Panc1 (cell line): ENCODE data around the gene STK17B. TPM values are rescaled to one million over a fixed set of nuclear protein-coding genes. Genes with fewer than 3 reads are reported as not detected.

Source experiments
- ATAC-seq: fragments of 200-7000 bp; cut with Tn5 transposase; 2 replicates; pipeline ENCODE4 v1.9.1; 2020; ENCODE audit warnings: mild to moderate bottlenecking, moderate library complexity
- BruUV-seq: library from RNA; stranded (reverse); fragments of 400-500 nt; replicated peaks from 2 replicates; lab custom pipeline; 2021; lab: Mats Ljungman, UMichigan
- CTCF ChIA-PET: fragments of 300-600 bp; sonication (Branson Sonifier 250); formaldehyde crosslinking; loops from one replicate; lab custom pipeline; 2022; ENCODE audit warnings: antibody characterized with exemption; lab: Charles Lee
- POLR2A ChIA-PET: fragments of 300-600 bp; sonication (Branson Sonifier 250); formaldehyde crosslinking; loops from one replicate; lab custom pipeline; 2022; ENCODE audit warnings: antibody characterized with exemption; lab: Charles Lee
- DNase-seq: peaks from one replicate; pipeline ENCODE4 v3.0.0-alpha.2; 2010; ENCODE audit warnings: low read depth, low spot score
- H3K27ac ChIP-seq: 2 replicates; pipeline ENCODE4 v1.5.1; 2011; ENCODE audit warnings: mild to moderate bottlenecking, low read length, inconsistent platforms
- H3K27me3 ChIP-seq: fragments of 200-500 bp; sonication (Bioruptor generic); 2 replicates; pipeline ENCODE4 v1.6.0; 2014; ENCODE audit warnings: low read length, inconsistent platforms; ENCODE audit not compliant: control insufficient read depth, insufficient read depth
- H3K36me3 ChIP-seq: fragments of 200-500 bp; sonication (Bioruptor generic); 2 replicates; pipeline ENCODE4 v1.5.1; 2014; ENCODE audit warnings: inconsistent platforms, mild to moderate bottlenecking, low read length, moderate library complexity; ENCODE audit not compliant: control insufficient read depth, insufficient read depth
- H3K4me1 ChIP-seq: 2 replicates; pipeline ENCODE4 v1.5.1; 2011; ENCODE audit warnings: inconsistent platforms, mild to moderate bottlenecking, low read length, moderate library complexity; ENCODE audit not compliant: control insufficient read depth, insufficient read depth
- H3K4me3 ChIP-seq, 2 experiments: 2 replicates each; pipeline ENCODE4 v1.5.1; 2011 to 2012; ENCODE audit warnings: low read depth in 2 of 2, low read length in 2 of 2, mild to moderate bottlenecking in 2 of 2, inconsistent platforms in 1 of 2, moderate library complexity in 1 of 2
- H3K9me3 ChIP-seq: fragments of 200-500 bp; sonication (Bioruptor generic); 2 replicates; pipeline ENCODE4 v1.5.1; 2014; ENCODE audit warnings: low read depth, mild to moderate bottlenecking, inconsistent platforms, low read length, moderate library complexity; ENCODE audit not compliant: control insufficient read depth, insufficient read depth
- CTCF ChIP-seq: fragments of 450-650 bp; IDR thresholded peaks from 2 replicates; pipeline ENCODE4 v1.5.1; 2017; ENCODE audit warnings: mild to moderate bottlenecking
- POLR2AphosphoS5 ChIP-seq: IDR thresholded peaks from 2 replicates; pipeline ENCODE4 v1.6.1; 2012; ENCODE audit warnings: mild to moderate bottlenecking, low read depth, low read length, moderate library complexity
- SIN3A ChIP-seq: IDR thresholded peaks from 2 replicates; pipeline ENCODE4 v1.6.1; 2012; ENCODE audit warnings: low read depth, mild to moderate bottlenecking, low read length, moderate library complexity, borderline replicate concordance; ENCODE audit not compliant: insufficient read depth
- TCF7L2 ChIP-seq: IDR thresholded peaks from 2 replicates; pipeline ENCODE4 v1.6.1; 2011; ENCODE audit warnings: mild to moderate bottlenecking, low read depth, low read length, inconsistent platforms
- in situ Hi-C: cut with HindIII; loops from 2 replicates; pipeline ENCODE4 v1.10.0; 2016; ENCODE audit warnings: low sequenced_read_pairs, low pct_unique_long_range_greater_than_20kb
- intact Hi-C: fragments of 100-400 bp; cut with micrococcal nuclease; formaldehyde crosslinking; loops from one replicate; pipeline ENCODE4 v1.10.0; 2022; ENCODE audit not compliant: unreplicated experiment
- total RNA-seq: library from RNA; stranded (reverse); gene quantifications from one replicate; pipeline ENCODE4 v1.2.1, GENCODE V29; 2021; ENCODE audit not compliant: unreplicated experiment
- TF ChIP-seq, protein P1 (sequence below), 2 experiments: IDR thresholded peaks; 2 replicates each; pipeline ENCODE4 v1.6.1; 2011 to 2012; ENCODE audit warnings: low read depth in 2 of 2, control low read depth in 1 of 2, low read length in 1 of 2, mild to moderate bottlenecking in 1 of 2, moderate library complexity in 1 of 2; ENCODE audit not compliant: insufficient read depth in 1 of 2

STK17B gene
- total RNA-seq, 1 experiment from 2014 or later, result 19.3 TPM

DNA sequence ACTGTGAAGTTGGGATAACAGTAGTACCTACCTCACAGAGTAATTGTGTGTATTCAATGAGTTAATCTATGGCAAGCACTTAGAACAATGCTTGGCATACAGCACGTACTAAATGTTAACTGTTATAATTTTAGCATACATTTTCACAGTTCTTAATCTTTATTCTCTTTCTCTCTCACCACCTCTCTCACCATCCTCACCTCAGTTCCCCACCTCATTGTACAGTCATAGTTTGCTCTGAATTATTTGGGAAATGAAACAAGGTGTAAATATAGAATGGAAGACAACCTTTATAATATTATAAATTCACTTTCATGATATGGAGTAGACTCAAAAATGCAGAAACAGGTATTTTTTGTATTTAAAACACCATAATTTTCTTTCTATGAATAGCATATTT, 62.8 kb downstream of the STK17B start:
- Histone ChIP-seq H3K27me3 (no peaks in the 10 kb centered on the region), H3K9me3 (no peaks in the 10 kb centered on the region), H3K4me3 (no peak overlapping the region), H3K27ac (no peak overlapping the region), H3K4me1 (peaks cover 14% of the 10 kb centered on the region), H3K36me3 (no peaks in the 10 kb centered on the region)
- intact Hi-C loops, result no loop called here
- no TSS peak for BruUV-seq
- TF ChIP-seq, protein P1, sequence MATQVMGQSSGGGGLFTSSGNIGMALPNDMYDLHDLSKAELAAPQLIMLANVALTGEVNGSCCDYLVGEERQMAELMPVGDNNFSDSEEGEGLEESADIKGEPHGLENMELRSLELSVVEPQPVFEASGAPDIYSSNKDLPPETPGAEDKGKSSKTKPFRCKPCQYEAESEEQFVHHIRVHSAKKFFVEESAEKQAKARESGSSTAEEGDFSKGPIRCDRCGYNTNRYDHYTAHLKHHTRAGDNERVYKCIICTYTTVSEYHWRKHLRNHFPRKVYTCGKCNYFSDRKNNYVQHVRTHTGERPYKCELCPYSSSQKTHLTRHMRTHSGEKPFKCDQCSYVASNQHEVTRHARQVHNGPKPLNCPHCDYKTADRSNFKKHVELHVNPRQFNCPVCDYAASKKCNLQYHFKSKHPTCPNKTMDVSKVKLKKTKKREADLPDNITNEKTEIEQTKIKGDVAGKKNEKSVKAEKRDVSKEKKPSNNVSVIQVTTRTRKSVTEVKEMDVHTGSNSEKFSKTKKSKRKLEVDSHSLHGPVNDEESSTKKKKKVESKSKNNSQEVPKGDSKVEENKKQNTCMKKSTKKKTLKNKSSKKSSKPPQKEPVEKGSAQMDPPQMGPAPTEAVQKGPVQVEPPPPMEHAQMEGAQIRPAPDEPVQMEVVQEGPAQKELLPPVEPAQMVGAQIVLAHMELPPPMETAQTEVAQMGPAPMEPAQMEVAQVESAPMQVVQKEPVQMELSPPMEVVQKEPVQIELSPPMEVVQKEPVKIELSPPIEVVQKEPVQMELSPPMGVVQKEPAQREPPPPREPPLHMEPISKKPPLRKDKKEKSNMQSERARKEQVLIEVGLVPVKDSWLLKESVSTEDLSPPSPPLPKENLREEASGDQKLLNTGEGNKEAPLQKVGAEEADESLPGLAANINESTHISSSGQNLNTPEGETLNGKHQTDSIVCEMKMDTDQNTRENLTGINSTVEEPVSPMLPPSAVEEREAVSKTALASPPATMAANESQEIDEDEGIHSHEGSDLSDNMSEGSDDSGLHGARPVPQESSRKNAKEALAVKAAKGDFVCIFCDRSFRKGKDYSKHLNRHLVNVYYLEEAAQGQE (IDR thresholded peaks at IDR 0.05; ENCODE audit: insufficient read depth in 1 of 2, low read depth in 2 of 2, low read length in 1 of 2), result no peak
- ChIA-PET POLR2A (no interaction called here), CTCF (no interaction called here)
- ATAC-seq (no peak), DNase-seq (no peak)
- in situ Hi-C loops, result no loop called here

DNA sequence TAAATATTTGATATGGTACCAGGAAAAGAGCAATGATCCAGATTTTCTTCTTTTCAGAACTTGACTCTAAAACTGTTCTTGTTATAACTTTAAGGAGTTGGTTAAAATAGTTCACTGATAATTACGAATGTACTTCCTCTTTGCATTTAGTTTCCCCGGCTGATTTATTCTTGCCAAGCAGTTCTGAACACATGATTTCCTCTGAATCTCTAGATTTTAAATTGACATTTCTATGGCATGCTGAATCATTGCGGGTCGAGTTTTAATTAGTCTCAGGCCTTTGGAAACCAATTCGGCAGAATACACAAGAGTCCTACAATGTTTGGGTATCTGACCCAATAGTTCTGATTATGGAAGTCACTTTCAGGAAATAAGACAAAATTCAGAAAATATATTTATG, 65.4 kb downstream of the STK17B start:
- in situ Hi-C loops, result no loop called here
- Histone ChIP-seq H3K4me1 (no peaks in the 10 kb centered on the region), H3K4me3 (no peak overlapping the region), H3K9me3 (no peaks in the 10 kb centered on the region), H3K27ac (no peak overlapping the region), H3K27me3 (no peaks in the 10 kb centered on the region), H3K36me3 (no peaks in the 10 kb centered on the region)
- intact Hi-C loops, result no loop called here
- ATAC-seq, result no peak
- DNase-seq, result no peak
- BruUV-seq, result no TSS peak
- TF ChIP-seq POLR2AphosphoS5, result no peak
- TF ChIP-seq SIN3A, result no peak
- TF ChIP-seq, protein P1 (IDR thresholded peaks at IDR 0.05; ENCODE audit: insufficient read depth in 1 of 2, low read depth in 2 of 2, low read length in 1 of 2), result no peak
- no peak for TF ChIP-seq CTCF
- no peak for TF ChIP-seq TCF7L2
- ChIA-PET CTCF (no interaction called here), POLR2A (no interaction called here)
